ENCODE measurements around the gene ZNF385A.

ZNF385A gene

DNA sequence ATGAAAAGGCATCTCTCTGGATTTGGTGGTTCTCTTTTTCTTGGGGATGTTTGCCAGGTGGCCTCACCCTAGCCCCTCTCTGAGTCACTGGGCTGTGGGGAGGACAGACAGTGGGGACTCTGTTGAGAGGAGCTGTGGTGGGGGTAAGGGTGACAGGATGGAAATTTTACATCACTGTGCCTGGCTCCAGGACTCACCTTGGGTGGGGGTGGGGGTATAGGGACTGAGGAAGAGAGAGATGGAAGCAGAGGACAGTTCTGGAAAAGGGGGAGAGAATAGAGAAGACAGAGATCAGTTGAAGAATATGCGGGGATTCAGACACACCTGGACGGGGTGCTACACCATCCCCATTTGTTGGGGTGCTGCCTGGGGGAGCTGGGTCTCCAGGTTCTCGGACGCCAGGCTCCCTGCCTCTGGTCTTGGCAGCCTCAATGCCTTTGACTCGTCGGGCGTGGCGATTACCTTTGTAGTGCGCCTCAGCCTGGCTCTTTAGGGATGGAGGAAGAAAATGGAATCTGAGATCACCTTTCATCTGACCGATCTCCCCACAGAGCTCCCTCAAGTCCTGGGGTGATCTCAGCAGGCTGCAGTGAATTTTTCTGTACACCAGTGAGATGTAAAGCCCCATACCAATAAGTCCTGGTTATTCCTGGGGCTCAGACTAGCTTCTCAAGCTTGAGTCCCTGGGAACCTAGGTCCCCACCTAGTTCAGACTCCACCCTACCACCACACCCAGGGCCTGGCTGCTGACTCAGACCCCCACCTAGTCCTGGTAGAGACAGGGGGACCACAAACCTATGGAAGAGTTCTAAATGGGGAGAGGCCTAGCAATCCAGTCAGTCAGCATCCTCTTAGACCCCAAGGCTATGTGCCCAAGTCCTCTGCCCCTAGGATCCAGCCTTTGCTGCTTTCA, 10.6 kb downstream of the ZNF385A start:
- no peak for DNase-seq (ENCODE audit: low read depth)

GRCh38 chr12:54372113-54372806, 12.3 kb downstream of the ZNF385A start:
- no peak for DNase-seq (ENCODE audit: low read depth)

DNA sequence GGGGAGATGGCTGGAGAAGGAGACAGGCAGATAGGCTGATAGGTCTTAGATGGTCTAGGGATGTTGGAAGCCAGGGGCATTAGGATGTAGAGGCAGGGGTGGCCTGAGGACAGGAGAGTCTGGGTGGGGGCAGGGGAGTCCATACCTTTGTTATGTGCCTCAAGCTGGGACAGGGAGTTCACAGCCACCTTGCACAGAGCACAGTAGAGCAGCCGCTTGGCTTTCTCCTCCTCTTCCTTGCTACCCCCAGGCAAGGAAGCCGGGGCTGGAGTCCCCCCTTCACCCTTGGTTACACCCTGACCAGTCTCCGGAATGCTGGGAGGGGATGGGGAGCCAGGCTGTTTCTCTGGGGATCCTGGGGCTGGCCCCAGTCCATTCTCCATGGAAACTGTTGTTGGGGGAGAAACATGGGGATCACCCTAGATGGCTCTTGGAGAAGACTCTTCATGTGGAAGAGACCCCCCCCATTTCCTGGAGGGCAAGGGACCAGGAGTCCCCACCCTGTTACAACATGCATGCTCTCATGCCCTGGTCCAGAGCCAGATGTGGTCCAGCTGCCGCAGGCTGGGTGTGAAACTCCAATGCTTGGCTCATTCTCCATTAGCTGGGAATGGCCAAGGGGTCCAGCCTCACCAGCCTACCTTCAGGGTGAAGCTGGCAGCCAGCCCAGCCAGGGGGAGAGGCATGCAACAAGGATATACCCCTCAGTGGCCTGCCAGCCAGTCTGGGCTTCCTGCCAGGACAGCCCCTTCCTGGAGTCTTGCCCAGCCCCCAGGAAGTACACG, 13.0 kb downstream of the ZNF385A start:
- DNase-seq (ENCODE audit: low read depth) = no peak

DNA sequence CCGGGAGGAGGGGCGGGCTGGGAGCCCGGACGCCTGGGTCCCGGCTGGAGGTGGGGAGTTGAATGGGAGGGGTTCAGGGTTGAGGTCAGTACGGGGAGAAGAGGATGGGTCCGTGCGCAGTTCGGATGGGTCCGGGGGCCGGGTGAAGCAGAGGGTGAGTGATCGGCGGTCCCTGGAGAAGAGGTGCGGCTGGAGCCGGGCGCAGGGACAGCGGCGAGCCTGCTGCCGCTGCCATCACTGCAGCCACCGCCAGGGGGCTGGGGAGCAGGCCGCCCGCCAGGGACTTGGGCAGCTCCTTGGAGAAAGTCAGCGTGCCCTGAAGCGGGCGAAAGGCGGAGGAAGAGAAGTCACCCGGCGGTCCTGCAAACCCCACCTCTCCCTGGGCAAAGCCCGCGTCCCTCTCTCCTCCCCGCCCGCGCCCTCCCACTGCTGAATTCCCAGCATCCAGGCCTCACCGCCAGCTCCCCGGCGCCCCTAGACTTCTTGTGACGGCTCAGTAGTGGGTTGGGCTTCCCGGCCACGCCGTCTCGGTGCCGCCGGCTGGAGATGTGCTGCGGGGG, 14.3 kb downstream of the ZNF385A start:
- DNase-seq (ENCODE audit: low read depth) = no peak

GRCh38 chr12:54369597-54370131, 14.9 kb downstream of the ZNF385A start:
- no peak for DNase-seq (ENCODE audit: low read depth)

GRCh38 chr12:54368709-54369596, 15.6 kb downstream of the ZNF385A start:
- peak; percentile 86 for DNase-seq (ENCODE audit: low read depth)

DNA sequence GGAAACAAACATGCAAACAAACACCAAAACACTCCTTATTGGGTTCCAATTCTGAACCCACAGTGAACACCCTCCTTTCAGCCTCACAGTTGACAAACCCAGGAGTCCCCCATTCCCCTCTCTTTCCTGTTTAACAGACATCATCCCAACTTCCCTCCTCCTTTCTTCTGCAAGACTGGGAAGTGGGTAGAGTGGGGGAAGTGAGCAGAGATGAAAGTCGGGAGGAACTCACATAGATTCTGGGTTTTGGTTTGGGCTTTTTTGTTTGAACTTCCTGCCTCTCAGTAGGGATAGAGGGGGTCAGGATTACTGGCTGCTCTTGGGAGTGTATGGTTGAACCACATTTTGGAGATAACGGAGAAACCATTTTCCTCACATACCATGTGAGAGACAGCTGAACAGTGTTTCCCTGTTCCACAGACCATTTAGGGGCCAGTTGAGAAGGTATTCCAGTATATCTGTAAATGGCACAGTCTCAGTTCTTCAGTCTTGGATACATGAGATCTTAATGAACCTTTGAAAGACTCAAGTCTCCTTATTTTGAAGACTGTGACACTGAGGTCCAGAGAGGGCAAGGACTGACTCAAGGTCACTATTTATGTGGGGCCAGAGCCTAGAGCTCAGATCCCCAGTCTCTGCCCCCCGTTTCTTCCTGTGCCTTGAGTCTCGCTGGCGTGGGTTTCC, 16.4 kb downstream of the ZNF385A start:
- no peak for DNase-seq (ENCODE audit: low read depth)

GRCh38 chr12:54364413-54364812, 20.1 kb downstream of the ZNF385A start, which contains the start of gene GPR84:
TSS of gene GPR84 (minus strand) at chr12:54364486. CDS start at chr12:54363851, 635 bp downstream.
- no peak for DNase-seq (ENCODE audit: low read depth)

DNA sequence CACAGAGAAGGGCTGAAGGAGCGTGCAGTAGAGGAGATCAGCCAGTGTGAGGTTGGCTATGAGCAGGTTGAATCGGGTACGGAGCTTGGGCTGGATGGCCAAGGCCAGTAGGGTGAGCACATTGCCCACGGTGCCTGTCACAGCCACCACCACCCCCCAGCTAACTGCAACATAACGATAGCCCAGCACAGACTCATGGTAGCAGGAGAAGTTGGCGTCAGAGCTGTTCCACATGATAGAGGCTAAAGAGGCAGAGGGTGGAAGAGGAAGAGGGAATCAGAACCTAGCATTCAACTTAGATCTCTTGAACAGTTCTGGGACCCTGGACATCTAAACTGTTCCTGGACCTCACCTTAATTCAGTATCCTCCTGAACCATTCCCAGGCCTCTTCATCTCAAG, 20.9 kb downstream of the ZNF385A start:
- no peak for DNase-seq (ENCODE audit: low read depth)

GRCh38 chr12:54363047-54363446, 21.5 kb downstream of the ZNF385A start:
- no peak for DNase-seq (ENCODE audit: low read depth)

GRCh38 chr12:54360717-54361456, 23.6 kb downstream of the ZNF385A start:
- DNase-seq (ENCODE audit: low read depth) = no peak

DNA sequence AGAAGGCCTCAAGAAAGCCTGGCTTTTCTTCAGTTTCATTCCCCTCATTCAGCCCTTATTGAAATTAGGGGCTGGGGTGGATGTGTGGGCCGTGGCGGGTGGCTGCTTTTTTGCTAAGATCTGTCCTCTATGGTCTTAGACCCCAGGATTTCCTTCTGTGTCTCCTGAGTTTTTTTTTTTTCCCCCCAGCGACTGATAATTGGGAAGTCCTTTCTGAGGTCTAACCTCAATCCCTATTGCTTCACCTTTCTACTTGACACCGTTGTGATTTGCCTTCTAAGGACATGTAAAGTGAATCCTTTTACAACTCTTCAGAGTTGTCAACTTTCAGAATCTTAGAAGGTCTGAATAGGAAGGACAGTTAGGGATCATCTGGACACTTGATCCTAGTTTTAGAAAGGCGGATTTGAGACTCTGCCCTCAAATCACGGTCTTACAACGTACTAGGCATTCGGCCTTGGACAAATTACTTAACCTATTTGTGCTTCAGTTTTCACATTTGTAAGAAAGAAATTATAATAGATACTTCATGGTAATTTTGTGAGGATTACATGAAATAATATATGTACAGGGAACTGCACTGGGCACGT, 24.7 kb downstream of the ZNF385A start:
- DNase-seq (ENCODE audit: low read depth) = no peak

GRCh38 chr12:54358945-54359761, 25.4 kb downstream of the ZNF385A start:
- peak; percentile 89 for DNase-seq (ENCODE audit: low read depth)

DNA sequence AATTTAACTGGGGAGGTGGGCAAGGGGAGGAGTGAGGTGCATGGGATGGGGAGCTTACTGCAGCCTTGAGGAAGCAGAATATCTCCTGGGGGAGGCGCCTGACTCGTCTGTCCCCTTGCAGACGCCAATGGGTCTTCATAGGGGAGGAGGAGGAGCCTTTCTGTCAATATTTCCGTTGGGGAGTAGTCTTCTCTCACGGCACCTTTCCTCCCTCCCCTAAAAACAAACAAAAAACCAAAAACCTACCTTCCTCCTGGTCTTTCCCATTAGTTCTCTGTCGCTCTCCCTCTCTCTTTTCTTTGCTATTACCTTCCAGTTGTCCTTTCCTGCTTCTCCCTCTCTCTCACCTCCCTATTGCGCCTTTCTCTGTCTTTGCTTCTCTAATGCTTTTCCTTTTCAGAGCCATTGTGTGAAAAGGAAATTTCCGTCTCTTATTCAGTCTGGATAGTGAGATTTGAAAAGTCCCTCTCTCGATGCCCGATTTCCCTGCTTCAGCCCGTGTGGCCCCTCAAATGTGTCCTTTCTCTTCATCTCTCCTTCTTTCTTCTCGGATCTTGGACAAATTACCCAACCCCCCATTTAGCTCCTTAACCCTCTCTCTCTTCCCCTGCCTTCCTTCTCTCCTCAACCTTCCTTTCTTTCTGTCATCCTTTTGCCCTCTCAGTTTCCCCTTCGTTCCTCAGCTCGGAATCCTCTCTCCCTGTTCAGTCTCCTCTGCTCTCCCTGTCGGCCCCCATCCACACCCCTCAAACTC, 26.2 kb downstream of the ZNF385A start:
- DNase-seq (ENCODE audit: low read depth) = no peak

DNA sequence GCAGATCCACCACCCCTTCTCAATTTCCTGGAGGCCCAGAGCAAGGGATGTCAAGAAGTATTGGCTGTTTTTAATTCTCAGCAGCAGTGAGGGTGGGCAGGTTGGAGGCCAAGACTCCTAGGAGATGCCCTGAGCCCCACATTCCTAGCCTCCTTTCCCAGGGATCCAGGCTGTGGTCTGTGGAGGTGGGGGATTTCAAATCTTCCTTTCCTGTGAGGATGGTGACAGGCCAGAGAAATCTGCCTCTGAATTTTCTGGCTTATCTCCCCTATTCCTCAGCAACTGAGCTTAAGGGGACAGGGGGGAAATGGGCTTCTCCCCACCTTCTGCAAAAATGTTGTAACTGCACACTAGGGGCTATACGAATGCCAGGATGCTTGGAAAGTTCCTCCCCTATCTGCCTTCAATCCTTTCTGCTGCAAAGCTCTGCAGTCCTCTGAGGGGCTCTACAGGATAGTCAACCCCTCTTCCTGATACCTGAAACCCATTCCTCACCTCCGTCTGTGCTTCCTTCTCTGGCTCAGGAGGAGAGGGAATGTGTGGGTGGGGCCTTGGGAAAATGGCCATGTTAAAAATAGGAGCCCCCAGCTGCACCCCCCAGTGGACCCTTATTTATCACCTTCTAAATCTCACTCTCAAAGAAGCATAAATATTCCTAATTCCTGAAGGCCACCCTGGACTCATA, 26.9 kb downstream of the ZNF385A start:
- no peak for DNase-seq (ENCODE audit: low read depth)

DNA sequence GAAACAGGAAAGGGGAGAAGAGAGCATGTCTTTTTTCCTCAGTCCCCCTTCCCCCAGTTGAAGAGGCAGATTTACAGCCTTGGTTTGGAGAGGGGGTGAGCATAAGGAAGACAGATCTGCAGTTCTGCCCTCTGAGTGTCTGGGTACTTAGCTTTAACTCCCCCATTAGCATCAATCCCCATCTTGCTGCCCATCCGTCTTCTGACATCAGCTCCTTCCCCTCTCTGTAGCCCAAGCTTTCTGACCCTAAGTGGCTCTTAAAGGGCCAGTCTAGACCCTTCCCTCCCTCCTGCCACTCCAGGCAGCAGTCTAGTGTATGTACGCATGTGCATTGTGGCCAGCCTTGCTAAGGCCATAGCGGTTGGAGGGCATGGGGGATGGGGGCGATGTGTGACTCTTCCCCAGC, 27.6 kb downstream of the ZNF385A start:
- no peak for DNase-seq (ENCODE audit: low read depth)

GRCh38 chr12:54356228-54356627, 28.3 kb downstream of the ZNF385A start:
- no peak for DNase-seq (ENCODE audit: low read depth)

All from stimulated activated CD8-positive, alpha-beta memory T cell treated with anti-CD3 and anti-CD28 coated beads, Interleukin-12 subunit alpha, Interleukin-12 subunit beta, amount 100 ng/mL, for 1 hour (primary cell).